IgD-negative memory B cell (primary cell): ENCODE data around the gene CCDC83. TPM values are rescaled to one million over a fixed set of nuclear protein-coding genes. Genes with fewer than 3 reads are reported as not detected.
"Not testable (repeated sequence)": the region's sequence is repeated elsewhere in the genome, so short reads cannot be mapped to it uniquely, and the experiment has no call there.

Experiments
- H3K27ac Mint-ChIP-seq, 3 donors: one replicate each; pipeline ENCODE4 v1.8.0; 2020 to 2022; ENCODE audit warnings: mild to moderate bottlenecking in 3 of 3, mixed read lengths in 3 of 3, moderate library complexity in 1 of 3
- H3K27me3 Mint-ChIP-seq: one replicate; pipeline ENCODE4 v1.8.0; 2021; ENCODE audit warnings: mixed read lengths
- H3K36me3 Mint-ChIP-seq: one replicate; pipeline ENCODE4 v1.8.0; 2020; ENCODE audit warnings: mild to moderate bottlenecking, mixed read lengths
- H3K4me1 Mint-ChIP-seq, 3 donors: one replicate each; pipeline ENCODE4 v1.8.0; 2020 to 2022; ENCODE audit warnings: mixed read lengths in 3 of 3, mild to moderate bottlenecking in 1 of 3
- H3K4me3 Mint-ChIP-seq, 4 donors: one replicate each; pipeline ENCODE4 v1.8.0; 2020 to 2022; ENCODE audit warnings: mild to moderate bottlenecking in 4 of 4, mixed read lengths in 4 of 4, moderate library complexity in 3 of 4
- H3K9me3 Mint-ChIP-seq, 3 donors: one replicate each; pipeline ENCODE4 v1.8.0; 2020 to 2021; ENCODE audit warnings: mixed read lengths in 3 of 3, mild to moderate bottlenecking in 1 of 3
- polyA plus RNA-seq: library from polyadenylated mRNA; unstranded; fragments of 300-500 nt; fragmentation: Illumina TruSeq; gene quantifications from one replicate; pipeline ENCODE4 v1.2.3, GENCODE V29; 2021

CCDC83 gene
- polyA plus RNA-seq, 1 donor from 2014 or later, result 0.14 TPM

DNA sequence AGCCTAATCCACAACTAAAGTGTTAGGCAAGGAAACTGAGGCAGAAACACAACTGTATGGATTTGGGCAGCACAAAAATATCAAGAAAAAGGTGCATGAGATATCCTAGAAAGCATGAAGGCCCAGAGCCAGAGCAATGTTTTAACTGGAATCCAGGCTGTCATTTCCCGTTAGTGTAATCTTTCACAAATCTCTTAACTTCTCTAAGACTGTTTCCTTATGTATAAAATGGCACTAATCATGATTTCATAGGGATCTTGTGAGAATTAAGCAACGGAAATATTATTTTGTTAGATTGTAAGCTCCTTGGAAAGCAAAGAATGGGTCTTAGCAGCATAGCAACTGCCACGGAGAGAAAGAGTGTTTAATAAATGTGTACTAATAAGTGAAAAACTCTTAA is 29.6 kb upstream of the CCDC83 start:
- Mint-ChIP-seq H3K4me1 (no peaks in the 10 kb centered on the region), H3K27ac (no peak overlapping the region), H3K9me3 (peaks cover 0 to 5% (median 0%) of the 10 kb centered on the region in 3 donors), H3K27me3 (peaks cover 12% of the 10 kb centered on the region), H3K36me3 (peaks cover 2% of the 10 kb centered on the region), H3K4me3 (no peak overlapping the region)

DNA sequence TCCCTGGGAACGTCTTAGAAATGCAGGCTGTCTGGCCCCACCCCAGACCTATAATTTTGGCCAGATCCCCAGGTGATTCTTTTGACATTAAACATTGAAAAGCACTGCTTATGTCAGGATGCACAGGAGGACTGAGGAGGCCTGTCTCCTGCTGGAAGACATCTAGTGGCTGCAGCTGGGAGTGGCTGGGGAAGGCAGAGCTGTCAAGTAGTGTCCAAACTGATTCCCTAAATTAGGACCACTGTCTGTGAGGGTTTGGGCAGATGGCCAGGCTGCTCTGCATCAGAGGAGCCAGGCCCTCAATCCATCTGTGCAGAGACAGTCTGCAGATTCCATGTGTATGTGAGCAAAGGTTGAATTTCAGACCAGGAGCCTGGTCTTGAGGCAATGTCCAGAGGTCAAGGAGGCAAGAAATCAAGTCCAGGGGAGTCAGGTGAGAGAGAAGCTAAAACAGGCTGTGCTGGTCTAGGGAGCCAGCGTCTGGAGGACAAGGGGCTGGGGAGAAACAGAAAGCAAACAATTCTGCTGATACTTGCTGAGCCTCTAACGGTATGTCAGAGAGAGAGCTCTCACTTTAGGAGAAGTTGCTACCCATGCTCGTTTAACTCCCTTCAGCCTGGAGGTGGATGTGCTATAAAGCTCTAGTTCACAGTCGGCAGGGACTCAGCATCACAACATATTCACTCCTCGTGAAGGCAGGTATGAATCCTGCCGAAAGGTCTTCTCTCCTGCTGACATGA is 28.9 kb upstream of the CCDC83 start:
- Mint-ChIP-seq H3K27me3 (peaks cover 12% of the 10 kb centered on the region), H3K27ac (no peak overlapping the region), H3K9me3 (peaks cover 0 to 5% (median 0%) of the 10 kb centered on the region in 3 donors), H3K36me3 (peaks cover 2% of the 10 kb centered on the region), H3K4me1 (no peaks in the 10 kb centered on the region), H3K4me3 (no peak overlapping the region)

- peaks cover 2% of the 10 kb centered on the region for H3K36me3 Mint-ChIP-seq
- H3K27me3 Mint-ChIP-seq, result peaks cover 6% of the 10 kb centered on the region
- H3K4me3 Mint-ChIP-seq, result no peak overlapping the region
- peaks cover 0 to 5% (median 0%) of the 10 kb centered on the region in 3 donors for H3K9me3 Mint-ChIP-seq
- H3K27ac Mint-ChIP-seq, result no peak overlapping the region
- no peaks in the 10 kb centered on the region for H3K4me1 Mint-ChIP-seq
These were observed 27.2 kb upstream of the CCDC83 start for GRCh38 chr11:85827748-85828639.

DNA sequence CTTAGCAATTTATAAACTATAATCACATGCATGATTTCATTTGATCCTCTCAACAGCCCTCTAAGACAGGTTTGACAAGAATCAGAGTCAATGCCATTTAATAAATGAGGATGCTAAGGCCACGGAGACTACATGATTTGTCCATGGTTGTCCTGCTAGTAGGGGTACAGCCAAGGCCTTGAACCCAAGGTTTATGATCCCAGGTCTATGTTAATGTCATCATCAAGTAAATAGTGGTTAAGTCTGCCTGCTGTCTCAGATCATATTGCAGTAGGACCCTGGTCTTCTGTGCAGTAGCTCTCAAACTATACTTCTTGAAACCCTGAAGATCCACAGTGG is 26.6 kb upstream of the CCDC83 start:
- Mint-ChIP-seq H3K36me3 (peaks cover 2% of the 10 kb centered on the region), H3K4me3 (no peak overlapping the region)

GRCh38 chr11:85829172-85829571 is 26.0 kb upstream of the CCDC83 start:
- no peaks in the 10 kb centered on the region for H3K4me1 Mint-ChIP-seq
- H3K27ac Mint-ChIP-seq, result no peak overlapping the region
- H3K27me3 Mint-ChIP-seq, result peaks cover 6% of the 10 kb centered on the region
- H3K36me3 Mint-ChIP-seq, result peaks cover 2% of the 10 kb centered on the region
- H3K4me3 Mint-ChIP-seq, result no peak overlapping the region
- H3K9me3 Mint-ChIP-seq, result peaks cover 0 to 5% (median 0%) of the 10 kb centered on the region in 3 donors

More for the DNA sequence above, 26.6 kb upstream of the CCDC83 start:
- Mint-ChIP-seq H3K27ac (no peak overlapping the region), H3K27me3 (peaks cover 6% of the 10 kb centered on the region), H3K9me3 (peaks cover 0 to 5% (median 0%) of the 10 kb centered on the region in 3 donors), H3K4me1 (no peaks in the 10 kb centered on the region)

GRCh38 chr11:85831050-85831449 is 24.1 kb upstream of the CCDC83 start:
- Mint-ChIP-seq H3K36me3 (peaks cover 2% of the 10 kb centered on the region), H3K4me3 (no peak overlapping the region), H3K27me3 (peaks cover 2% of the 10 kb centered on the region), H3K27ac (no peak overlapping the region), H3K4me1 (no peaks in the 10 kb centered on the region), H3K9me3 (peaks cover 3 to 5% (median 5%) of the 10 kb centered on the region in 3 donors)

- Mint-ChIP-seq H3K4me3 (no peak overlapping the region), H3K4me1 (no peaks in the 10 kb centered on the region), H3K27me3 (no peaks in the 10 kb centered on the region), H3K36me3 (no peaks in the 10 kb centered on the region), H3K9me3 (peaks cover 0 to 5% (median 3%) of the 10 kb centered on the region in 3 donors), H3K27ac (no peak overlapping the region)
These were observed 19.9 kb upstream of the CCDC83 start for GRCh38 chr11:85835263-85835662.

- Mint-ChIP-seq H3K36me3 (no peaks in the 10 kb centered on the region), H3K27ac (no peak overlapping the region), H3K9me3 (peaks cover 0 to 5% (median 3%) of the 10 kb centered on the region in 3 donors), H3K4me1 (no peaks in the 10 kb centered on the region), H3K4me3 (no peak overlapping the region), H3K27me3 (no peaks in the 10 kb centered on the region)
These were observed 19.5 kb upstream of the CCDC83 start for GRCh38 chr11:85835729-85836128.

DNA sequence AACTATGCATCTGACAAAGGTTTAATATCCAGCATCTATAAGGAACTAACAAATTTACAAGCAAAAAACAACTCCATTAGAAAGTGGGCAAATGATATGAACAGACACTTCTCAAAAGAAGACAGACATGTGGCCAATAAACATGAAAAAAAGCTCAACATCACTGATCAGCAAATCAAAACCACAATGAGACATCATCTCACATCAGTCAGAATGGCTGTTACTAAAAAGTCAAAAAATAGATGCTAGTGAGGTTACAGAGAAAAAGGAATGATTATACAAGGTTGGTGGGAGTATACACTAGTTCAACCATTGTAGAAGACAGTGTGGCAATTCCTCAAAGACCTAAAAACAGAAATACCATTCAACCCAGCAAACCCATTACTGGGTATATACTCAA is 14.3 kb upstream of the CCDC83 start:
- not testable (repeated sequence) for H3K4me3 Mint-ChIP-seq, H3K27ac Mint-ChIP-seq, H3K4me1 Mint-ChIP-seq, H3K36me3 Mint-ChIP-seq, H3K27me3 Mint-ChIP-seq, H3K9me3 Mint-ChIP-seq

DNA sequence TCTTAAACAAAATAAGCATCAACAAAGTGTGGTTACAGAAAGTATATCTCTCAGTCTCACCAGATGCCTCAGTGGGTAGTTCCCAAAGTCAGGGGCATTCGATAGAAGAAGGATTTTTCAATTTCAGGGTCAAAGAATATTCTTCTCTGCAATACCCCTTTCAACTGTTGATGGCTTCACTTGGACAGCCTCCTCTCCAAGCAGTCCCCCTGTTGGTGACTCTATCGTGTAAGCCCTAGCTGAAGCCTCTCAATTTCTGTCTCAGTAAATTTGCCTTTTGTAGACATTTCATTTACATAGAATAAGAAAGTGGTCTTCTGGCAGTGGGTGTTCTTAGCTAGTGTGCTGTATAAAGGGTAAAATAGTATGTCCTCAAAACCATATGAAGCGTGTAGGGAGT is 11.3 kb upstream of the CCDC83 start:
- Mint-ChIP-seq H3K27ac (no peak overlapping the region), H3K4me3 (no peak overlapping the region), H3K36me3 (no peaks in the 10 kb centered on the region), H3K9me3 (peaks cover 0 to 3% (median 0%) of the 10 kb centered on the region in 3 donors), H3K4me1 (no peaks in the 10 kb centered on the region), H3K27me3 (peaks cover 2% of the 10 kb centered on the region)

- no peaks in the 10 kb centered on the region for H3K4me1 Mint-ChIP-seq
- no peak overlapping the region for H3K27ac Mint-ChIP-seq
- peaks cover 2% of the 10 kb centered on the region for H3K27me3 Mint-ChIP-seq
- no peaks in the 10 kb centered on the region for H3K36me3 Mint-ChIP-seq
- H3K9me3 Mint-ChIP-seq, result peaks cover 0 to 3% (median 0%) of the 10 kb centered on the region in 3 donors
- no peak overlapping the region for H3K4me3 Mint-ChIP-seq
These were observed 10.6 kb upstream of the CCDC83 start for GRCh38 chr11:85844439-85845123.

DNA sequence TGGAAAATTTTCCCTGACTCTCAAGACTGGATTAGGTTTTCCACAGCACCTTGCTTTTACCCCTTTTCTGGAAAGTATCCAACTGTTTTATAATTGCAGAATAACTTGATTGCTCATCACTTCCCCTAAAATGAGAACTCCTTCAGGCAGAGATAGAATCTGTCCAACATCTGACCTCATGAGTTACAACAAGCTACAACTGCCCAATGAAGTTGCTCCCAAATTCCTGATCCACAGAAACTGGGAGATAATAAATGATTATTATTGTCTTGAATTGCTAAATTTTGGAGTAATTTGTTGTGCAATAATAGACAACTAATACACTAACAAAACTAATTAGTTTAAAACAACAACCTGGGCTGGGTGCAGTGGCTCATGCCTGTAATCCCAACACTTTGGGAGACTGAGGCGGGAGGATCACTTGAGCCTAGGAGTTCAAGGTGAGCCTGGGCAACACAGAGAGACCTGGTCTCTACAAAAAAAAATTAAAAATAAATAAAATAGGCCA is 10.0 kb upstream of the CCDC83 start:
- peaks cover 0 to 3% (median 0%) of the 10 kb centered on the region in 3 donors for H3K9me3 Mint-ChIP-seq
- no peaks in the 10 kb centered on the region for H3K4me1 Mint-ChIP-seq
- H3K27ac Mint-ChIP-seq, result no peak overlapping the region
- H3K27me3 Mint-ChIP-seq, result peaks cover 3% of the 10 kb centered on the region
- no peak overlapping the region for H3K4me3 Mint-ChIP-seq
- H3K36me3 Mint-ChIP-seq, result no peaks in the 10 kb centered on the region

DNA sequence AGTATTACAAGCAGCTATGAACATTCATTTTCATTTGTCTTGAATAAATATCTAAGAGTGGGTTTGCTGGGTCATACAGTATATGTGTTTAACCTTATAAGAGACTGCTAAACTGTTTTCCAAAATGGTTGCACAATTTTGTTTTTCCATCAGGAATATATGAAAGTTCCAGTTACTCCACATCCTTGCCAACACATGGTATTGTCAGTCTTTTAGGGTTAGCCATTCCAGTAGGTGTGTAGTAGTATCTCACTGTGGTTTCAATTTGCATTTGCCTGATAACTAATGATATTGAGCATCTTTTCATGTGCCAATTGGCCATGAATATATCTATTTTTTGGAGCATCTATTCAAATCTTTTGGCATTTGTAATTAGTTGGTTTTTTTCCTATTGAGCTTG is 7.7 kb upstream of the CCDC83 start:
- Mint-ChIP-seq H3K4me3 (no peak overlapping the region), H3K9me3 (peaks cover 0 to 2% (median 0%) of the 10 kb centered on the region in 3 donors), H3K27me3 (peaks cover 3% of the 10 kb centered on the region), H3K4me1 (no peaks in the 10 kb centered on the region), H3K27ac (no peak overlapping the region), H3K36me3 (no peaks in the 10 kb centered on the region)

DNA sequence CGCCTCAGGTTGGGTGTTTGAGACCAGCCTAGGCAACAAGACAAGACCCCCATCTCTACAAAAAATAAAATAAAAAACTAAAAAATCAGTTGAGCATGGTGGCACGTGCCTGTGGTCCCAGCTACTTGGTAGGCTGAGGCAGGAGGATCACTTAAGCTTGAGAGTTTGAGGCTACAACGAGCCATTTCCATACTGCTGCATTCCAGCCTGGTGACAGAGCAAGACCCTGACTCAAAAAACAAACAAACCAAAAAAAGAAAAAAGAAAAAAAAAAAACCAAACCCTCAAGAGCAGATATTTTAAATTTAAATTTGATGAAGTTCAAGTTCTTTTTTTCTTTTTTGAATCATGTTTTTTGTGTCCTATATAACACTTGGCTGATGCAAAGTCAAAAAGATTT is 7.2 kb upstream of the CCDC83 start:
- Mint-ChIP-seq H3K36me3 (no peaks in the 10 kb centered on the region), H3K27me3 (peaks cover 3% of the 10 kb centered on the region), H3K4me1 (no peaks in the 10 kb centered on the region), H3K27ac (no peak overlapping the region), H3K4me3 (no peak overlapping the region), H3K9me3 (no peaks in the 10 kb centered on the region)

GRCh38 chr11:85848556-85848955 is 6.6 kb upstream of the CCDC83 start:
- no peak overlapping the region for H3K4me3 Mint-ChIP-seq
- no peak overlapping the region for H3K27ac Mint-ChIP-seq
- peaks cover 3% of the 10 kb centered on the region for H3K27me3 Mint-ChIP-seq
- H3K4me1 Mint-ChIP-seq, result no peaks in the 10 kb centered on the region
- no peaks in the 10 kb centered on the region for H3K36me3 Mint-ChIP-seq
- H3K9me3 Mint-ChIP-seq, result no peaks in the 10 kb centered on the region
